ENCODE data around the gene ACTR8. TPM values are rescaled to one million over a fixed set of nuclear protein-coding genes. Genes with fewer than 3 reads are reported as not detected.

The ACTR8 gene
- total RNA-seq, 2 experiments from 2014 or later = 35.2 to 39.9 TPM

Other genes starting within 250 kb of the ACTR8 start
- gene CHDH, start 35.7 kb downstream of the ACTR8 start, total RNA-seq = under 1 TPM; 0.40 to 0.79 TPM
- 1 to 10 TPM; 2.9 to 3.7 TPM for gene IL17RB, start 35.6 kb downstream of the ACTR8 start, total RNA-seq
- 10 to 100 TPM; 39.8 to 48.0 TPM for gene SELENOK, start 9.7 kb upstream of the ACTR8 start, total RNA-seq
- gene CACNA2D3, start 240.4 kb upstream of the ACTR8 start, total RNA-seq = not detected